ENCODE data around the gene TMEM170A.
"Not testable (repeated sequence)": the region's sequence is repeated elsewhere in the genome, so short reads cannot be mapped to it uniquely, and the experiment has no call there.

TMEM170A gene

DNA sequence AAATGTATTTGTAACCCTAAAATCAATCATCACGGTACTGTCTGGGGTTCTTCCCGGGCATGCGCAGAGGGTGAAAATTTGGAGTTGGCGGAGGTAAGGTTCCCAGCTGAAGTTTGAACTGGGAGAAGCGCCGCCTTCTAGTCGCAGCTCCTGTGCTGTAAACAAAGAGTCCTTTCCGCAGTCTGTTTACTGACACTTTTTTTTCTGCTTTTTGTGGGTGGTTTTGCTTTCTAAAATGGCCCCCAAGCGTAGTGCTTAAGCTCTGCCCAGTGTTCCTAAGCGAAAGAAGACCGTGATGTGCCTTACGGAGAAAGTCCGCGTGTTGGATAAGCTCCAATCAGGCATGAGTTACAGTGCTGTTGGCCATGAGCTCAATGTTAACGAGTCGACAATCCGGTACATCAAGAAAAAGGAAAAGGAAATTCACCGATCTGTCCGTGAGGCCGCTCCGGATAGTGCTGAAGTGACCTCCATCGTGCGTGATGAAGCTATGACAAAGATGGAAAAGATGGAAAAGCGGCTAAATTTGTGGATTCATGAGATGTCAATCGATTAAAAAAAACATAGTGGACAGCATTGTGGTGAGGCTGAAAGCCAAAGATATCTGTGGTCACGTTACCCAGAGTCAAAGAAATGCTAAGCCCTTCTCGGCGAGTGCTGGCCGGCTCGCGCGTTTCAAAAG is 30.6 kb downstream of the TMEM170A start:
- peak overlapping the region; percentile 82 for H3K4me3 ChIP-seq (ENCODE audit: low read depth, low read length)
- H3K9ac ChIP-seq (ENCODE audit: low read depth, low read length) = peak overlapping the region; percentile 90
- H3K4me1 ChIP-seq (ENCODE audit: control insufficient read depth, insufficient read depth, low read length) = peaks cover 3% of the 10 kb centered on the region
- H3K9me3 ChIP-seq (ENCODE audit: control insufficient read depth, insufficient read depth, low read length) = no peaks in the 10 kb centered on the region
- no peaks in the 10 kb centered on the region for H3K36me3 ChIP-seq (ENCODE audit: control insufficient read depth, insufficient read depth, low read length)
- H3K27me3 ChIP-seq (ENCODE audit: control insufficient read depth, insufficient read depth, low read length) = no peaks in the 10 kb centered on the region

DNA sequence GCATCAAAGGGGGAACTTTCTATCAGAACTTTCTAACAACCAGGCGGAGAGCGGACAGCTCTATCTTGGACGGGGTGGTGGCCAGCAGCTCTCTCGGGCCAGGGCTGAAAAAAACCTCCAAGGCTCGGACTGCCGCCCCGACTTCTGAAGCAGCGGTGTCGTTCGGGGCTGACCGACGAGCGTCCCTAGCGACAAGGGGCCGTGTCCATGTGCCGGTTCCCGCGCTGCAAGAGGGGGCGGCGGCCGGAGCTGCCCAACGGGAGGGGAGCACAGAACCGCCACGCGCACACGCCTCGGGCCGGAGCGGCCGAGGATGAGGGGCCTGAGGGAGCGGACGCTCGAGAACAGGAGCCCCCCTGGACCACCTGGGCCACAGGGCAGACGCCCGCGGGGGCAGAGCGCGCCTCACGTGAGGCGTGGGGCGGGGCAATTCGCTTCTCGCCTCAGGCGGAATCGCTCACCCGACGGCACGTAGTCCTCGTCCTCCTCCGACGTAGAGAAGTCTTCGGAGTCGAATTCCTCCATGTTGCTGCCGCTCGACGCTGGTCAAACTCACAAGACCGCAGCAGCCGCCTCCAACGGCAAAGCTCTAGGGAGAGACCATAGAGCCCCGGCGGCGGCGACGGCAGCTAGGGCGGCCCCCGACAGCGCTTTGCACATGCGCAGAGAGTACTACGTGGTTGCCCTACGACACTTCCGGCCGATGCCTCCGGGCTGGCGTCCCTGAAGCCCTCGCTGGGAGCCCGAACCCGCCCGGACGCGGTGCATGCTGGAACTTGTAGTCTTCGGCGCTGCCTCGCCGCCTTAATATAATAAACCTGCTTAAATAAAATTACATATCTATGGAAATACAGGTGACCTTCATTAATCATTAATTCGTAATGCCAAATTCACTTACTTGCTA is 31.4 kb downstream of the TMEM170A start, which contains the start of gene CFDP1:
Gene CFDP1 (minus strand): TSS at position 676 of the 904 bp plus-strand sequence. CDS start 151 bp downstream, at position 525.
- peak within 1 kb of the TSS; percentile 82 for H3K4me3 ChIP-seq (ENCODE audit: low read depth, low read length)
- peak within 1 kb of the TSS; percentile 90 for H3K9ac ChIP-seq (ENCODE audit: low read depth, low read length)
- no peaks in the 10 kb centered on the region for H3K36me3 ChIP-seq (ENCODE audit: control insufficient read depth, insufficient read depth, low read length)
- H3K4me1 ChIP-seq (ENCODE audit: control insufficient read depth, insufficient read depth, low read length) = peaks cover 3% of the 10 kb centered on the region
- no peaks in the 10 kb centered on the region for H3K9me3 ChIP-seq (ENCODE audit: control insufficient read depth, insufficient read depth, low read length)
- H3K27me3 ChIP-seq (ENCODE audit: control insufficient read depth, insufficient read depth, low read length) = no peaks in the 10 kb centered on the region

- no peaks in the 10 kb centered on the region for H3K9me3 ChIP-seq (ENCODE audit: control insufficient read depth, insufficient read depth, low read length)
- H3K4me1 ChIP-seq (ENCODE audit: control insufficient read depth, insufficient read depth, low read length) = peaks cover 3% of the 10 kb centered on the region
- H3K36me3 ChIP-seq (ENCODE audit: control insufficient read depth, insufficient read depth, low read length) = no peaks in the 10 kb centered on the region
- no peak overlapping the region for H3K4me3 ChIP-seq (ENCODE audit: low read depth, low read length)
- no peak overlapping the region for H3K9ac ChIP-seq (ENCODE audit: low read depth, low read length)
- no peaks in the 10 kb centered on the region for H3K27me3 ChIP-seq (ENCODE audit: control insufficient read depth, insufficient read depth, low read length)
Observed at GRCh38 chr16:75429621-75430403, 34.7 kb downstream of the TMEM170A start.

GRCh38 chr16:75426524-75426923 is 38.0 kb downstream of the TMEM170A start:
- H3K4me3 ChIP-seq (ENCODE audit: low read depth, low read length); H3K36me3 ChIP-seq (ENCODE audit: control insufficient read depth, insufficient read depth, low read length); H3K27me3 ChIP-seq (ENCODE audit: control insufficient read depth, insufficient read depth, low read length); H3K4me1 ChIP-seq (ENCODE audit: control insufficient read depth, insufficient read depth, low read length); H3K9me3 ChIP-seq (ENCODE audit: control insufficient read depth, insufficient read depth, low read length); H3K9ac ChIP-seq (ENCODE audit: low read depth, low read length): not testable (repeated sequence)

DNA sequence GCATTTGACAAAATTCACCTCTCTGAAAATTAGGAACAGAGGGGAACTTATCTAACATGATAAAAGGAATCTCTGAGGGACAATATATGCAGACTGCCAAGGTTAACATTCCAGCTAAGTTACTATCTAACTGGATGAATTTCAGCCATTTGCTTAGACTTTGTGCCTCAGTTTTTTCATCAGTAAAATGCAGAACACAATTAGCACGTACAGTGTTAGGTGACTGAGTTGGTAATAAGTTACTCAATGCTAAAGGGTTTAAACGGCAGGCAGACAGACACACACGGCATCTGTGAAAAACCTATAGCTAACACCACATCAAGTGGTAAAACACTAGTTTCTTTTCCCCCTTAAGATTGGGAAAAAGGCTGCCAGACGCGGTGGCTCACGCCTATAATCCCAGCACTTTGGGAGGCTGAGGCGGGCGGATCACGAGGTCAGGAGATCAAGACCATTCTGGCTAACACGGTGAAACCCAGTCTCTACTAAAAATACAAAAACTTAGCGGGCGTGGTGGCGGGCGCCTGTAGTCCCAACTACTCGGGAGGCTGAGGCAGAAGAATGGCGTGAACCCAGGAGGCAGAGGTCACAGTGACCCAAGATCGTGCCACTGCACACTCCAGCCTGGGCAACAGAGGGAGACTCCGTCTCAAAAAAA is 40.3 kb downstream of the TMEM170A start:
- not testable (repeated sequence) for H3K9me3 ChIP-seq (ENCODE audit: control insufficient read depth, insufficient read depth, low read length); H3K9ac ChIP-seq (ENCODE audit: low read depth, low read length); H3K4me3 ChIP-seq (ENCODE audit: low read depth, low read length); H3K36me3 ChIP-seq (ENCODE audit: control insufficient read depth, insufficient read depth, low read length); H3K27me3 ChIP-seq (ENCODE audit: control insufficient read depth, insufficient read depth, low read length)
- peaks cover 12% of the 10 kb centered on the region for H3K4me1 ChIP-seq (ENCODE audit: control insufficient read depth, insufficient read depth, low read length)

DNA sequence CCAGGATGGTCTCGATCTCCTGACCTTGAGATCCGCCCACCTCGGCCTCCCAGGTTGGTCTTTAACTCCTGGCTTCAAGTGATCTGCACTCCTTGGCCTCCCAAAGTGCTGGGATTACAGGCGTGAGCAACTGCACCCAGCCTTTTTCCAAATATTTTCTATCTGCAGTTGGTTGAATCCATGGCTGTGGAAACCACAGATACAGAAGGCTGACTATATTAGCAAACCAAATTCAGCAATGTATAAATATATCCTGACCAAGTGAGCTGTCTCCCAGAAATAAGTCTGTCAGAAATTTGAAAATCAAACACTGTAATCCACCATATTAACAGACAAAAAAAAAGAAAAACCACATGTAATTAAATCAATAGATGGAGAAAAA is 40.8 kb downstream of the TMEM170A start:
- Histone ChIP-seq H3K36me3 (ENCODE audit: control insufficient read depth, insufficient read depth, low read length) (no peaks in the 10 kb centered on the region), H3K9ac (ENCODE audit: low read depth, low read length) (no peak overlapping the region), H3K4me1 (ENCODE audit: control insufficient read depth, insufficient read depth, low read length) (peaks cover 12% of the 10 kb centered on the region), H3K9me3 (ENCODE audit: control insufficient read depth, insufficient read depth, low read length) (no peaks in the 10 kb centered on the region), H3K4me3 (ENCODE audit: low read depth, low read length) (no peak overlapping the region), H3K27me3 (ENCODE audit: control insufficient read depth, insufficient read depth, low read length) (no peaks in the 10 kb centered on the region)

- Histone ChIP-seq H3K27me3 (ENCODE audit: control insufficient read depth, insufficient read depth, low read length) (no peaks in the 10 kb centered on the region), H3K9me3 (ENCODE audit: control insufficient read depth, insufficient read depth, low read length) (no peaks in the 10 kb centered on the region), H3K4me1 (ENCODE audit: control insufficient read depth, insufficient read depth, low read length) (peaks cover 12% of the 10 kb centered on the region), H3K9ac (ENCODE audit: low read depth, low read length) (no peak overlapping the region), H3K4me3 (ENCODE audit: low read depth, low read length) (no peak overlapping the region), H3K36me3 (ENCODE audit: control insufficient read depth, insufficient read depth, low read length) (no peaks in the 10 kb centered on the region)
Observed at GRCh38 chr16:75421820-75422126, 42.7 kb downstream of the TMEM170A start.

GRCh38 chr16:75420987-75421819 is 43.3 kb downstream of the TMEM170A start:
- H3K9ac ChIP-seq (ENCODE audit: low read depth, low read length) = no peak overlapping the region
- H3K36me3 ChIP-seq (ENCODE audit: control insufficient read depth, insufficient read depth, low read length) = no peaks in the 10 kb centered on the region
- H3K9me3 ChIP-seq (ENCODE audit: control insufficient read depth, insufficient read depth, low read length) = no peaks in the 10 kb centered on the region
- H3K27me3 ChIP-seq (ENCODE audit: control insufficient read depth, insufficient read depth, low read length) = no peaks in the 10 kb centered on the region
- H3K4me3 ChIP-seq (ENCODE audit: low read depth, low read length) = no peak overlapping the region
- peaks cover 14% of the 10 kb centered on the region for H3K4me1 ChIP-seq (ENCODE audit: control insufficient read depth, insufficient read depth, low read length)

DNA sequence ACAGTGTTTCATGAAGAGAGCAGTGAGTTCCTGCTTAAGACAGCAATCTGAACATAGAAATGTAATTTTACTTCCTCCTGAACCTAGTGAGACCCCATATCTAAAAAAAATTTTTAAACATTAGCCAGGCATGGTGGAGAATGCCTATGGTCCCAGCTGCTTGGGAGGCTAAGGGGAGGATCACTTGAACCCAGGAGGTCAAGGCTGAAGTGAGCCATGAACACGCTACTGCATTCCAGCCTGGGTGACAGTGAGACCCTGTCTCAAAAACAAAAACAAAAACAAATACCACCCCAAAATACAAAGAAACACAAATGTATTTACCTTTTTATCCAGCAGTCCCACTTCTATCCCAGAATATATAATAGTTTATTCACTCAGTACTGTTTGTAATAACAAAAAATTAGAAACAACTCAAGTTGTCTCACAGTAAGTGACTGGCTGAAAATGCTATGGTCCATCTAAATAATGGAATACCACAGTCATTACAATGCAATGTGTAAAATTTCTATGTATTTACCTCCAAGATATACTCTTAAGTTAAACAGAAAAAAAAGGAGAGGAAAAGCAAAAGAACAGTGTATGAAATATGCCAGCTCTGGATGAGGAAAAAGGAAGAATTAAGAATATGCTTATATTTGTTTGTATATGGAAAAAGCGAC is 47.5 kb downstream of the TMEM170A start:
- Histone ChIP-seq H3K9me3 (ENCODE audit: control insufficient read depth, insufficient read depth, low read length) (no peaks in the 10 kb centered on the region), H3K4me3 (ENCODE audit: low read depth, low read length) (no peak overlapping the region), H3K9ac (ENCODE audit: low read depth, low read length) (no peak overlapping the region), H3K27me3 (ENCODE audit: control insufficient read depth, insufficient read depth, low read length) (no peaks in the 10 kb centered on the region), H3K36me3 (ENCODE audit: control insufficient read depth, insufficient read depth, low read length) (no peaks in the 10 kb centered on the region), H3K4me1 (ENCODE audit: control insufficient read depth, insufficient read depth, low read length) (peaks cover 16% of the 10 kb centered on the region)

- peaks cover 10% of the 10 kb centered on the region for H3K4me1 ChIP-seq (ENCODE audit: control insufficient read depth, insufficient read depth, low read length)
- no peaks in the 10 kb centered on the region for H3K27me3 ChIP-seq (ENCODE audit: control insufficient read depth, insufficient read depth, low read length)
- peaks cover 6% of the 10 kb centered on the region for H3K36me3 ChIP-seq (ENCODE audit: control insufficient read depth, insufficient read depth, low read length)
- no peak overlapping the region for H3K9ac ChIP-seq (ENCODE audit: low read depth, low read length)
- no peak overlapping the region for H3K4me3 ChIP-seq (ENCODE audit: low read depth, low read length)
- no peaks in the 10 kb centered on the region for H3K9me3 ChIP-seq (ENCODE audit: control insufficient read depth, insufficient read depth, low read length)
Observed at GRCh38 chr16:75415169-75415905, 49.2 kb downstream of the TMEM170A start.
